SU-DHL-6 (cell line): Measurements from ENCODE around the gene USP13.

Experiments
- H2AFZ ChIP-seq: fragments of 200-600 bp; sonication (generic); 2 replicates; pipeline ENCODE4 v1.6.1; 2014; ENCODE audit warnings: low read depth, mild to moderate bottlenecking, moderate library complexity, mixed read lengths, antibody characterized with exemption, low read length; ENCODE audit not compliant: severe bottlenecking
- H3F3A ChIP-seq: fragments of 200-600 bp; shearing (Covaris generic); 2 replicates; pipeline ENCODE4 v1.6.0; 2016; ENCODE audit warnings: antibody characterized with exemption, mild to moderate bottlenecking; ENCODE audit not compliant: insufficient read depth
- H3K27ac ChIP-seq: fragments of 200-600 bp; sonication (generic); 2 replicates; pipeline ENCODE4 v1.5.1; 2016; ENCODE audit warnings: low read depth, mild to moderate bottlenecking, low read length, moderate library complexity, mixed read lengths
- H3K27me3 ChIP-seq: fragments of 200-600 bp; sonication (generic), shearing (Covaris generic); 2 replicates; pipeline ENCODE4 v1.6.0; 2014; ENCODE audit warnings: mild to moderate bottlenecking, low read length
- H3K36me3 ChIP-seq: fragments of 200-600 bp; sonication (generic); 2 replicates; pipeline ENCODE4 v1.6.1; 2014; ENCODE audit warnings: mild to moderate bottlenecking, low read length, mixed read lengths
- H3K4me2 ChIP-seq: fragments of 300-600, 200-600 bp; shearing (Covaris generic), sonication (generic); 2 replicates; pipeline ENCODE4 v1.6.0; 2014; ENCODE audit warnings: low read length, low read depth, mild to moderate bottlenecking; ENCODE audit not compliant: poor library complexity, severe bottlenecking
- H3K4me3 ChIP-seq: fragments of 200-600 bp; sonication (generic); 2 replicates; pipeline ENCODE4 v1.5.1; 2014; ENCODE audit warnings: antibody characterized with exemption, low read length, mild to moderate bottlenecking, mixed read lengths; ENCODE audit not compliant: insufficient read depth, poor library complexity, severe bottlenecking
- H3K79me2 ChIP-seq: fragments of 200-600 bp; sonication (generic); 2 replicates; pipeline ENCODE4 v1.6.1; 2014; ENCODE audit warnings: mild to moderate bottlenecking, low read length, moderate library complexity; ENCODE audit not compliant: insufficient read depth
- H3K9ac ChIP-seq: fragments of 200-600 bp; sonication (generic); 2 replicates; pipeline ENCODE4 v1.7.0; 2014; ENCODE audit warnings: mild to moderate bottlenecking, low read length
- H3K9me2 ChIP-seq: fragments of 200-600 bp; sonication (generic); replicated peaks from 2 replicates; pipeline ENCODE4 v1.6.1; 2014; ENCODE audit warnings: low read length; ENCODE audit not compliant: insufficient read depth
- H3K9me3 ChIP-seq: fragments of 200-600 bp; sonication (generic); 2 replicates; pipeline ENCODE4 v1.6.1; 2014; ENCODE audit warnings: low read length, mixed read lengths; ENCODE audit not compliant: insufficient read depth
- H4K20me1 ChIP-seq: fragments of 200-600 bp; sonication (generic); 2 replicates; pipeline ENCODE4 v1.6.1; 2014; ENCODE audit warnings: low read depth, mild to moderate bottlenecking, antibody characterized with exemption, low read length, moderate library complexity, mixed read lengths
- CTCF ChIP-seq: fragments of 200-600 bp; sonication (generic); IDR thresholded peaks from one replicate; pipeline ENCODE4 v1.5.1; 2017; ENCODE audit warnings: antibody characterized with exemption, mild to moderate bottlenecking, low read length, moderate library complexity; ENCODE audit not compliant: insufficient read depth, poor library complexity, severe bottlenecking
- EZH2phosphoT487 ChIP-seq: fragments of 200-600 bp; sonication (generic), shearing (Covaris generic); conservative IDR thresholded peaks from 2 replicates; pipeline ENCODE4 v1.6.1; 2018; ENCODE audit warnings: mild to moderate bottlenecking, antibody characterized with exemption, low read length, moderate library complexity, mixed read lengths

The USP13 gene

GRCh38 chr3:179730506-179730905 lies 77.7 kb downstream of the USP13 start:
- H3K9ac ChIP-seq, result no peak overlapping the region
- H3F3A ChIP-seq, result no peaks in the 10 kb centered on the region
- no peaks in the 10 kb centered on the region for H3K27me3 ChIP-seq
- TF ChIP-seq EZH2phosphoT487 (no peak), CTCF (no peak)
- H3K36me3 ChIP-seq, result no peaks in the 10 kb centered on the region
- H3K4me3 ChIP-seq, result no peak overlapping the region
- H4K20me1 ChIP-seq, result no peaks in the 10 kb centered on the region
- H3K4me2 ChIP-seq, result no peak overlapping the region
- no peak overlapping the region for H3K27ac ChIP-seq
- no peak overlapping the region for H2AFZ ChIP-seq
- no peaks in the 10 kb centered on the region for H3K79me2 ChIP-seq
- H3K9me3 ChIP-seq, result no peaks in the 10 kb centered on the region
- no peaks in the 10 kb centered on the region for H3K9me2 ChIP-seq

DNA sequence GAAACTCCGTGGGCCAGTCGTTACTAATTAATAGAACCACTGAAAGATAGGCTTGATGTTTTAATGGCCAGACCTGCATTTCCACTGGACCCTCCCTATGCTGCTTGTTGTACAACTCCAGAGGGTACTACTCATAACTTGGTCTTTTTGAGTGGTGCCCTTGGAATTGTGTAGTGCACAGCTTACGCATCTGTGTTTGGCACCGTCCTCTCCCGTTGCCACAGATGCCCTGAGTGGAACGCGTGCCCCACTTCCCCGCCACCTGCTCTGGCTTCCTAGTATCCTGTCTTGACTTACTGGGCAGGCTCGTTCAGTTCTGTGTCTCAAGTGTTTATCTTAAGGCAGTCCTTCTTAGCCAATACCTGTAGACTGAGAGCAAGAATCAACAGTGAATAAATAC lies 78.7 kb downstream of the USP13 start:
- no peak overlapping the region for H3K27ac ChIP-seq
- H3K9me2 ChIP-seq, result no peaks in the 10 kb centered on the region
- H3F3A ChIP-seq, result no peaks in the 10 kb centered on the region
- H4K20me1 ChIP-seq, result no peaks in the 10 kb centered on the region
- no peak overlapping the region for H3K9ac ChIP-seq
- H3K27me3 ChIP-seq, result no peaks in the 10 kb centered on the region
- H3K4me3 ChIP-seq, result no peak overlapping the region
- no peaks in the 10 kb centered on the region for H3K79me2 ChIP-seq
- H3K9me3 ChIP-seq, result no peaks in the 10 kb centered on the region
- H3K36me3 ChIP-seq, result no peaks in the 10 kb centered on the region
- H3K4me2 ChIP-seq, result no peak overlapping the region
- TF ChIP-seq CTCF (no peak), EZH2phosphoT487 (no peak)
- no peak overlapping the region for H2AFZ ChIP-seq

GRCh38 chr3:179732661-179733348 lies 80.0 kb downstream of the USP13 start:
- Histone ChIP-seq H4K20me1 (no peaks in the 10 kb centered on the region), H3K9me2 (no peaks in the 10 kb centered on the region), H3F3A (no peaks in the 10 kb centered on the region), H3K4me2 (no peak overlapping the region), H3K4me3 (no peak overlapping the region), H3K27ac (no peak overlapping the region), H3K9ac (no peak overlapping the region), H3K79me2 (no peaks in the 10 kb centered on the region), H3K36me3 (no peaks in the 10 kb centered on the region), H3K27me3 (no peaks in the 10 kb centered on the region), H3K9me3 (no peaks in the 10 kb centered on the region), H2AFZ (no peak overlapping the region)
- TF ChIP-seq CTCF, result no peak
- TF ChIP-seq EZH2phosphoT487, result no peak
